WTC11 (cell line): ENCODE results near the gene TBXT. TPM values are rescaled to one million over a fixed set of nuclear protein-coding genes. Genes with fewer than 3 reads are reported as not detected.

ENCODE experiments used
- ATAC-seq: fragments of 200-7000 bp; cut with Tn5 transposase; 2 replicates; pipeline ENCODE4 v1.10.0; 2021; ENCODE audit warnings: mild to moderate bottlenecking, moderate library complexity
- CTCF ChIA-PET: fragments of 300-600 bp; sonication (Branson Sonifier 250); formaldehyde crosslinking; loops from one replicate; lab custom pipeline; 2021; ENCODE audit warnings: antibody characterized with exemption; lab: Charles Lee
- POLR2A ChIA-PET: fragments of 350-600 bp; sonication (Branson Sonifier 250); formaldehyde crosslinking; loops from one replicate; lab custom pipeline; 2021; ENCODE audit warnings: antibody characterized with exemption; lab: Charles Lee
- DNase-seq: peaks from one replicate; pipeline ENCODE4 v3.0.0; 2021; ENCODE audit warnings: low spot score
- H3K27ac Mint-ChIP-seq: 2 replicates; pipeline ENCODE4 v1.8.0; 2021; ENCODE audit warnings: mixed read lengths
- H3K27me3 Mint-ChIP-seq: 2 replicates; pipeline ENCODE4 v1.8.0; 2021; ENCODE audit warnings: low read depth, mild to moderate bottlenecking, moderate library complexity, mixed read lengths
- H3K36me3 Mint-ChIP-seq: 2 replicates; pipeline ENCODE4 v1.8.0; 2021; ENCODE audit warnings: mixed read lengths
- H3K4me1 Mint-ChIP-seq: 2 replicates; pipeline ENCODE4 v1.8.0; 2022; ENCODE audit warnings: mixed read lengths
- H3K4me3 Mint-ChIP-seq: 2 replicates; pipeline ENCODE4 v1.8.0; 2021; ENCODE audit warnings: mild to moderate bottlenecking, moderate library complexity, mixed read lengths
- H3K9me3 Mint-ChIP-seq: 2 replicates; pipeline ENCODE4 v1.8.0; 2021; ENCODE audit warnings: mixed read lengths
- AFF4 ChIP-seq: sonication (generic); formaldehyde crosslinking; IDR thresholded peaks from 2 replicates; pipeline ENCODE4 v1.8.1; 2023; ENCODE audit warnings: mild to moderate bottlenecking, missing genetic modification reagents, borderline replicate concordance
- ATF1 ChIP-seq: sonication (generic); formaldehyde crosslinking; IDR thresholded peaks from 2 replicates; pipeline ENCODE4 v1.8.1; 2023; ENCODE audit warnings: mild to moderate bottlenecking, moderate library complexity, missing genetic modification reagents
- ATF2 ChIP-seq: sonication (generic); formaldehyde crosslinking; IDR thresholded peaks from 2 replicates; pipeline ENCODE4 v1.8.1; 2022; ENCODE audit warnings: low read depth, missing genetic modification reagents, borderline replicate concordance
- CREM ChIP-seq: sonication (generic); formaldehyde crosslinking; IDR thresholded peaks from 2 replicates; pipeline ENCODE4 v1.8.1; 2022; ENCODE audit warnings: mild to moderate bottlenecking, missing genetic modification reagents, moderate library complexity
- E2F4 ChIP-seq: sonication (generic); formaldehyde crosslinking; IDR thresholded peaks from 2 replicates; pipeline ENCODE4 v1.8.1; 2022; ENCODE audit warnings: low read depth, mild to moderate bottlenecking, moderate library complexity, missing genetic modification reagents, borderline replicate concordance
- E2F5 ChIP-seq: sonication (generic); formaldehyde crosslinking; IDR thresholded peaks from 2 replicates; pipeline ENCODE4 v1.8.1; 2022; ENCODE audit warnings: mild to moderate bottlenecking, moderate library complexity, missing genetic modification reagents
- ELF4 ChIP-seq: sonication (generic); formaldehyde crosslinking; IDR thresholded peaks from 2 replicates; pipeline ENCODE4 v1.8.1; 2022; ENCODE audit warnings: low read depth, mild to moderate bottlenecking, moderate library complexity, missing genetic modification reagents
- ETV6 ChIP-seq: sonication (generic); formaldehyde crosslinking; IDR thresholded peaks from 2 replicates; pipeline ENCODE4 v1.8.1; 2022; ENCODE audit warnings: mild to moderate bottlenecking, missing genetic modification reagents
- GABPB1 ChIP-seq: sonication (generic); formaldehyde crosslinking; IDR thresholded peaks from 2 replicates; pipeline ENCODE4 v1.8.1; 2023; ENCODE audit warnings: mild to moderate bottlenecking, missing genetic modification reagents
- MYBL2 ChIP-seq: sonication (generic); formaldehyde crosslinking; IDR thresholded peaks from 2 replicates; pipeline ENCODE4 v1.8.1; 2023; ENCODE audit warnings: mild to moderate bottlenecking, moderate library complexity, missing genetic modification reagents
- NFE2L1 ChIP-seq: sonication (generic); formaldehyde crosslinking; IDR thresholded peaks from 2 replicates; pipeline ENCODE4 v1.8.1; 2023; ENCODE audit warnings: missing genetic modification reagents
- OVOL2 ChIP-seq: fragments of 250-450 bp; sonication (Bioruptor Pico); IDR thresholded peaks from 2 replicates; pipeline ENCODE4 v1.9.0; 2021; ENCODE audit warnings: mild to moderate bottlenecking, borderline replicate concordance
- PRRX2 ChIP-seq: fragments of 250-450 bp; sonication (Bioruptor Pico); IDR thresholded peaks from 2 replicates; pipeline ENCODE4 v1.8.0; 2021; ENCODE audit warnings: mild to moderate bottlenecking
- RORB ChIP-seq: fragments of 250-450 bp; sonication (Bioruptor Pico); IDR thresholded peaks from 2 replicates; pipeline ENCODE4 v1.9.0; 2021; ENCODE audit warnings: mild to moderate bottlenecking
- TP53 ChIP-seq: sonication (generic); formaldehyde crosslinking; IDR thresholded peaks from 2 replicates; pipeline ENCODE4 v1.8.1; 2023; ENCODE audit warnings: mild to moderate bottlenecking, missing genetic modification reagents
- USF1 ChIP-seq: sonication (generic); formaldehyde crosslinking; IDR thresholded peaks from 2 replicates; pipeline ENCODE4 v1.8.0; 2022; ENCODE audit warnings: mild to moderate bottlenecking, missing genetic modification reagents
- USF2 ChIP-seq: sonication (generic); formaldehyde crosslinking; IDR thresholded peaks from 2 replicates; pipeline ENCODE4 v1.8.1; 2023; ENCODE audit warnings: mild to moderate bottlenecking, missing genetic modification reagents, moderate library complexity
- ZNF219 ChIP-seq: sonication (generic); formaldehyde crosslinking; IDR thresholded peaks from 2 replicates; pipeline ENCODE4 v1.8.0; 2023; ENCODE audit warnings: missing genetic modification reagents, mild to moderate bottlenecking, borderline replicate concordance
- ZSCAN18 ChIP-seq: fragments of 250-450 bp; sonication (Bioruptor Pico); IDR thresholded peaks from 2 replicates; pipeline ENCODE4 v2.1.2; 2022; ENCODE audit warnings: mild to moderate bottlenecking, moderate library complexity
- total RNA-seq: library from RNA; stranded (reverse); gene quantifications from 3 replicates; pipeline ENCODE4 v1.2.3, GENCODE V29; 2021

TBXT gene
- total RNA-seq, 1 experiment from 2014 or later: 0.15 TPM

- Mint-ChIP-seq H3K36me3 (no peaks in the 10 kb centered on the region), H3K4me1 (peaks cover under 1% of the 10 kb centered on the region; the same call in 1 of the 2 replicates), H3K4me3 (no peak overlapping the region), H3K27me3 (no peaks in the 10 kb centered on the region), H3K9me3 (0 out of 2 replicates have a peak, but pooled peaks cover 5% of the 10 kb centered on the region), H3K27ac (no peak overlapping the region)
- no peak for ATAC-seq
- ChIA-PET CTCF (no interaction called here), POLR2A (no interaction called here)
- no peak for DNase-seq
- TF ChIP-seq ELF4 (CRISPR knock-in tag) (no peak), MYBL2 (CRISPR knock-in tag) (no peak), ZNF219 (CRISPR knock-in tag) (no peak), E2F4 (CRISPR knock-in tag) (no peak), NFE2L1 (no peak), AFF4 (CRISPR knock-in tag) (no peak), GABPB1 (CRISPR knock-in tag) (no peak), CREM (CRISPR knock-in tag) (no peak), TP53 (no peak), OVOL2 (CRISPR knock-in tag) (no peak), ETV6 (CRISPR knock-in tag) (no peak), USF2 (CRISPR knock-in tag) (no peak), RORB (CRISPR knock-in tag) (no peak), ATF1 (CRISPR knock-in tag) (no peak), ZSCAN18 (CRISPR knock-in tag) (no peak), E2F5 (no peak), USF1 (no peak), PRRX2 (CRISPR knock-in tag) (no peak), ATF2 (CRISPR knock-in tag) (no peak)
- TF ChIP-seq, all 79 proteins: peak for 0
Measured at GRCh38 chr6:166121726-166122125, 45.9 kb downstream of the TBXT start.
